ENCODE measurements around the gene NR1I2.

Gene NR1I2

GRCh38 chr3:119834754-119835370, 53.0 kb downstream of the NR1I2 start:
- DNase-seq (ENCODE audit: low spot score), result no peak
- ChIA-PET POLR2A (ENCODE audit: low non-redundant PET) (no interaction called here), CTCF (interaction anchor here (0.6 kb wide), 1 partner anchor 53 kb away, joined by 3 read pairs; the partner anchor contains the start of gene NR1I2)
- no peak for TF ChIP-seq CTCF (conservative IDR thresholded peaks at IDR 0.05; ENCODE audit: low read depth)
- H3K27ac ChIP-seq, result no peak overlapping the region

- no peak for DNase-seq (ENCODE audit: low spot score)
- TF ChIP-seq CTCF (conservative IDR thresholded peaks at IDR 0.05; ENCODE audit: low read depth), result no peak
- no peak overlapping the region for H3K27ac ChIP-seq
- ChIA-PET CTCF (no interaction called here), POLR2A (ENCODE audit: low non-redundant PET) (no interaction called here)
Observed at GRCh38 chr3:119835556-119835955, 53.7 kb downstream of the NR1I2 start.

- CTCF ChIA-PET, result interaction anchor here (0.7 to 0.8 kb wide), 2 partner anchors 42 to 198 kb away, joined by 4 to 7 read pairs; no protein-coding TSS in a partner anchor
- H3K27ac ChIP-seq, result no peak overlapping the region
- DNase-seq (ENCODE audit: low spot score), result no peak
- POLR2A ChIA-PET (ENCODE audit: low non-redundant PET), result no interaction called here
- no peak for TF ChIP-seq CTCF (conservative IDR thresholded peaks at IDR 0.05; ENCODE audit: low read depth)
Observed at GRCh38 chr3:119841808-119842471, 60.0 kb downstream of the NR1I2 start.

- DNase-seq (ENCODE audit: low spot score), result no peak
- no peak overlapping the region for H3K27ac ChIP-seq
- TF ChIP-seq CTCF (conservative IDR thresholded peaks at IDR 0.05; ENCODE audit: low read depth), result no peak
- CTCF ChIA-PET, result no interaction called here
- POLR2A ChIA-PET (ENCODE audit: low non-redundant PET), result no interaction called here
Observed at GRCh38 chr3:119849126-119849525, 67.2 kb downstream of the NR1I2 start.

- ChIA-PET CTCF (no interaction called here), POLR2A (ENCODE audit: low non-redundant PET) (no interaction called here)
- no peak for DNase-seq (ENCODE audit: low spot score)
- no peak for TF ChIP-seq CTCF (conservative IDR thresholded peaks at IDR 0.05; ENCODE audit: low read depth)
- no peak overlapping the region for H3K27ac ChIP-seq
Observed at GRCh38 chr3:119856695-119857094, 74.8 kb downstream of the NR1I2 start.

GRCh38 chr3:119858957-119859356, 77.1 kb downstream of the NR1I2 start:
- no peak for DNase-seq (ENCODE audit: low spot score)
- TF ChIP-seq CTCF (conservative IDR thresholded peaks at IDR 0.05; ENCODE audit: low read depth), result no peak
- ChIA-PET CTCF (no interaction called here), POLR2A (ENCODE audit: low non-redundant PET) (interaction anchor here (0.6 kb wide), 1 partner anchor 419 kb away, joined by 3 read pairs; no protein-coding TSS in a partner anchor)
- no peak overlapping the region for H3K27ac ChIP-seq
